ENCODE data around the gene FBXL7.
A peak's percentile ranks its signal among the peaks of the same experiment; 100 is the strongest.

The FBXL7 gene

GRCh38 chr5:15615859-15616258 lies 115.9 kb downstream of the FBXL7 start:
- no peak for DNase-seq (ENCODE audit: low read depth)

GRCh38 chr5:15618938-15619337 lies 119.0 kb downstream of the FBXL7 start:
- DNase-seq (ENCODE audit: low read depth): no peak

- DNase-seq (ENCODE audit: low read depth): peak; percentile 82
Observed at GRCh38 chr5:15620501-15620900, 120.5 kb downstream of the FBXL7 start.

- no peak for DNase-seq (ENCODE audit: low read depth)
Observed at GRCh38 chr5:15621094-15621493, 121.1 kb downstream of the FBXL7 start.

GRCh38 chr5:15623794-15624193 lies 123.8 kb downstream of the FBXL7 start:
- DNase-seq (ENCODE audit: low read depth): no peak

- no peak for DNase-seq (ENCODE audit: low read depth)
Observed at GRCh38 chr5:15627109-15627508, 127.1 kb downstream of the FBXL7 start.

- DNase-seq (ENCODE audit: low read depth): no peak
Observed at GRCh38 chr5:15627647-15628046, 127.7 kb downstream of the FBXL7 start.

- no peak for DNase-seq (ENCODE audit: low read depth)
Observed at GRCh38 chr5:15630441-15630840, 130.5 kb downstream of the FBXL7 start.

DNA sequence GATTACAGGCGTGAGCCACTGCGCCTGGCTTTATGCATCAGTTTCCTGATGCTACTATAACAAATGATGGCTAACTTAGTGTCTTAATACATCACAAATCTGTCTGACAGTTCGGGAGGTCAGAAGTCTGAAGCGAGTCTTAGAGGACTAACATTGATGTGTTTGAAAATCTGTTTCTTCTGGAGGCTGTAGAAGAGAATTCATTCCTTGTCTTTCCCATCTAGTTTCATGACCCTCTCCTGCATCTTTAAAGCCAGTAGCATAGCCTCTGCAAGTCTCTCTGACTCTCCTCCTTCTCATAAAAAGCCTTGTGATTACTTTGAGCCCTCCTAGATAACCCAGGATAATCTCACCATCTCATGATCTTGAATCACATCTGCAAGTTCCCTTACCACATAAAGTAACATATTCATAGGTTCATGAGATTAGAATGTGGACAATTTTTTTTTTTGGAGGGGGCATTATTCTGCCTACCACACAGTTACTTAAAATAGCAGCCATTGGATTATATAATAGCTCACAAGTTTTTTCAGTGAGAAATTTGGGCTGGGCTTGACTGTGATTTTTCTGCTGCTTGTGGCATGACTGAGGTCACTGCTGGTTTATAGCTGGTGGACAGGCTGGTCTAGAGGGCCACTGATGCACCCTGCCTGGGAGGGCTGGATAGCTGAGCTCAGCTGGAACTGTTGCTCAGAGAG lies 134.8 kb downstream of the FBXL7 start:
- DNase-seq (ENCODE audit: low read depth): no peak

DNA sequence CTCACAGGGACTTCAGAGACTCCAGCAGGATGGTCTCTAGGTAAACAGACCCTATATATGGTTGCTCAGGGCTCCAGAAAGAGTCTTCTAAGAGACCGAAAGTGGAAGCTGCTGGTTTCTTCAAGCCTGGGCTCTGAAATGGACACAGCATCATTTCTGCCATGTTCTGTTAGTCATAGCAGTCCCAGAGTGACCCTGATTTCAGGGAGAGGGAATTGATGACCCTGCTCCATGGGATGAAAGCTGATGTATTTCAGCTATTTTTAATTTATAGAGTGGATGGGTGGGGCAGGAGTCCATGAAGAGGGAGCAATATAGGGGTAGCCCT lies 135.3 kb downstream of the FBXL7 start:
- no peak for DNase-seq (ENCODE audit: low read depth)

- no peak for DNase-seq (ENCODE audit: low read depth)
Observed at GRCh38 chr5:15637345-15637744, 137.4 kb downstream of the FBXL7 start.

DNA sequence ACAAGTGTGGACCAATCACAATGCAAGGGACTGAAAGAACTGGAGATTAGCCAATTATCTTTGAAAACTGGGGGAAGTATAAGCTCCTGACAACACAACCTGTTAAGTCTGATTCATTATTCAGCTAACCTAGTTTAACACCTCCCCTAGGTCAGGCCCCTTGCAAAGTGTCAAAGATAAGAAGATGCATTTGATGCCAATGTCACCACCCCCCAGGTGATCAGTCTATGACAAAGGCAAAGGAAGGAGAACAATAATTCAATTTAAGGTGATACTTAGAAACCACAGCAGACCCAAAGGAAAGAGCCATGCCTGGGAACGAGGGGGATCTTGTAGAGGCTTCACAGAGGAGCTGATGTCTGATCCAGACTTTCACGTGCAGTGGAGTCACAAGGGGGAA lies 137.9 kb downstream of the FBXL7 start:
- no peak for DNase-seq (ENCODE audit: low read depth)

DNA sequence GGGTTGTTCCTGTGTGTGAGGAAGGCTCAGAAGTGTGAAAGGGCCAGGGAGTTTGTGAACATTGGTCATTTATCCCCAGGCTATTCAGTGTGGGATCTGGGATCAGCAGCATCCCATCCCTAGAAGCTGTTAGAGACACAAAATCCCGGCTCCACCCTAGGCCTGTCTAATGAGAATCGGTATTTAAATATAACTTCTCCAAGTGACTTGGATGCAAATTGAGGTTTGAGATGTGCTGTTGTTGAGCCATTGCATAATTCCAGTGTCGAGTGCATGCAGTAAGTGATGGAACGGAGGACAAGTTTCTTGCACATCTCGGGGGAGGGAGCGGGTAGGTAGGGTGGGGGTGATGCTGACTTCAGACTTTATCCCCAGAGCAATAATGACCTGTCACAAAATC lies 138.3 kb downstream of the FBXL7 start:
- DNase-seq (ENCODE audit: low read depth): no peak

DNA sequence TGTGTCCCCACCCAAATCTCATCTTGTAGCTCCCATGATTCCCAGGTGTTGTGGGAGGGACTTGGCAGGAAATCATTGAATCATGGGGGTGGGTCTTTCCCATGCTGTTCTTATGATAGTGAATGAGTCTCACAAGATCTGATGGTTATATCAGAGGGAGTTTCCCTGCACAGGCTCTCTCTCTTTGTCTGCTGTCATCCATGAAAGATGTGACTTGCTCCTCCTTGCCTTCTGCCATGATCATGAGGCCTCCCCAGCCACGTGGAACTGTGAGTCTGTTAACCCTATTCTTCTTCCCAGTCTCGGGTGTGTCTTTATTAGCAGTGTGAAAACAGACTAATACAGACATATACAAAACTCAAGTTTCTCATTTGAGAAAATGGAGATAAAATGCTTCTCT lies 139.3 kb downstream of the FBXL7 start:
- DNase-seq (ENCODE audit: low read depth): no peak

GRCh38 chr5:15640116-15640515 lies 140.1 kb downstream of the FBXL7 start:
- no peak for DNase-seq (ENCODE audit: low read depth)

DNA sequence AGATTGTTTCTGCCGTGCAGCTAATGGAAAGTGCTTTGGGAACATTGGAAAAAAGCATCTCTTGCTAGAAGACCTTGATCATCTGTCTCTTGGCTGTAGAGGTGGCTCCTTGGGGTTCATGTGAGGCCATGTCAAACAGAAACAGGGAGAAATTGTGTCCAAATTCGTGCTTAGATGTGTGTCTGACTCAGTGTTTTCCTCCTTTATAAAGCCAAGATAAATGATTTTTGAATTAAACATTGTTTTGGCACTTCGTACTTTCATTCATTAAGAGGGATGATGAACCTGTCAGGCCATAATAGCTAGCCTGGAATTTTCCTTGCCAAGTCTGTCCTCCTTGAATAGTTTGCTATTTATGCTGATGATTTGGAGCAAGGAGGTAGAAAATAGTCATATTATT lies 143.8 kb downstream of the FBXL7 start:
- no peak for DNase-seq (ENCODE audit: low read depth)

DNA sequence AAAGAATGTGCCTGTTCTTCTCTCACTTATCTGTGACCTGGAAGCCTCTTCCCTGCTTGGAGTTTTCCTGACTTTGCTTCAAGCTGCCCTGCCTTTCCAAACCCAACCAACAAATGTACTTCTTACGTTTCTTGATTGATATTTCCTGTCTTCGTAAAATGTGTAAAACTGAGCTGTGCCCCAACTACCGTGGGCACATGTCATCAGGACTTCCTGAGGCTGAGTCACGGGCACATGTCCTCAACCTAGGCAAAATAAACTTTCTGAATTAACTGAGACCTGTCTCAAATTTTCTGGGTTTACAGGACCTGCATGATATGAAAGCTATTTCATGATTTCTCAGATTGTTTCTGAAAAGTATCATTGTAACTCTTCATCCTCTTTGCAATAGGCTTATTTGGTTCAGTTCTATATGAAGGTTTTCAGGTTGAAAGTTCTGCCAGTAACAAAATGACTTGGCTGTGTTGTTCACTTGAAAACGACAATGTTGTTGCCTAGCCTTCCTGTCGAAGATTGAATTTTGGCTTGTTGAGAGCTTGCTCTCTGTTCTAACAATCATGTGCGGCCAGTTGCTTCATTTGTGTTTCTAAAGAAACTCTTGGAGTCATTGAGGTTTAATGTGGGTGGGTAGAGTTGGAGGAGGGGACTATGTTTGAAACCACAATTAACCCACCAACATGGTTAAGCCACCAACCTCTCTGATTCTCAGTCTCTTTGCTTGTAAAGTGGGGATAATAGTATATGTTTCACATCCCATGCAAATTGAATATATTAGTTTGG lies 145.6 kb downstream of the FBXL7 start:
- no peak for DNase-seq (ENCODE audit: low read depth)

- no peak for DNase-seq (ENCODE audit: low read depth)
Observed at GRCh38 chr5:15646371-15646770, 146.4 kb downstream of the FBXL7 start.

- no peak for DNase-seq (ENCODE audit: low read depth)
Observed at GRCh38 chr5:15647251-15647650, 147.3 kb downstream of the FBXL7 start.

DNA sequence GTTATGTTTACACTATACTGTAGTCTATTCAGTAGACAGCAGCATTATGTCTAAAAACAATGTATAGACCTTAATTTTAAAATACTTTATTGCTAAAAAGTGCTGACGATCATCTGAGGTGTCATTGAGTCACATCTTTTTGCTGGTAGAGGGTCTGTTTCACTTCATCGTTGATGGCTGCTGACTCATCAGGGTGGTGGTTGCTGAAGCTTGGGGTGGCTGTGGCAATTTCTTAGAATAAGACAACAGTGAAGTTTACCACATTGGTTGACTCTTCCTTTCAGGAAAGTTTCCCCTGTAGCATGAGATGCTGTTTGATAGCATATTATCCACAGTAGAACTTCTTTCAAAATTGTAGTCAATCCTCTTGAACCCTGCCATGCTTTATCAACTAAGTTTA lies 150.3 kb downstream of the FBXL7 start:
- DNase-seq (ENCODE audit: low read depth): no peak

- no peak for DNase-seq (ENCODE audit: low read depth)
Observed at GRCh38 chr5:15654779-15655178, 154.8 kb downstream of the FBXL7 start.

DNA sequence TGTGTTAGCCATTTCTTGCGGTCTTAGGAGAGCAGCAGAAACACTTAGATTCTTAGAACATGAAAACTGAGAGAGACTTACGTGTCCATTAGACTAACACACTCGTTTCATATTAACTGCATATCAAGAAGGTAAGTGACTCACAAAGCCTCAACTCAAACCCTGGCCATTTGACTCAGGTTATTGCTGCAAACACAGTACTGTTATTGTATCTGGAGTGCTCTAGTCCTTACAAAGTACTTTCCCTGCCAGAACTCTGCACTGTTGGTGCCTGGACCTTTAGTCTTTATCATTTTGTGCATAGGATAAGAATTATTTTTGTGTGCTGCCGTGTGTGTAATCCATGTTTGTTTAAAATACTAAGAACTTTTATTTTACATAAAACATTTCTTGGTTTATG lies 155.7 kb downstream of the FBXL7 start:
- no peak for DNase-seq (ENCODE audit: low read depth)

GRCh38 chr5:15664961-15665360 lies 165.0 kb downstream of the FBXL7 start:
- DNase-seq (ENCODE audit: low read depth): peak; percentile 14

DNA sequence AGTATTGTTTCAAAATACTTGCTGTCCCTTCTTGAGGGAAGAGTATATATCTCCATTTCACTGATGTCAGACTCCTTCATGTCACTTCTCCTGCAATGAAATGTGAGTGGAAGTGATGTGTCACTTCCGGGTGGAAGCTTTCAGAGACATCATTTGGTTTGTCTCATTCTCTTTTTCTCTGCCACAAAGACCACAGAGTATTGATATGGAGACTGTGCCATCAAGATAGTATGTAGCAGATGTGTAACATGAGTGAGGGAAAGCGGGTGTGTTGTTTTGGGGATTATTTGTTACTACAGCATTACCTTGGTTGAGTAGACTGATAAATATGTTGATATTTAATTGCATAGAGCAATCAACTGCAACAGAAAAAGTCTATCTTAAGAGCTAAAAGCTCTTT lies 169.8 kb downstream of the FBXL7 start:
- DNase-seq (ENCODE audit: low read depth): no peak
